HG03159 (cell line): ENCODE measurements around the gene ZNF613.
"Not testable (repeated sequence)": the region's sequence is repeated elsewhere in the genome, so short reads cannot be mapped to it uniquely, and the experiment has no call there.

Source experiments
- ATAC-seq: cut with Tn5 transposase; IDR thresholded peaks from one replicate; pipeline ENCODE4 v1.9.1; 2021; ENCODE audit warnings: mild to moderate bottlenecking, moderate library complexity; ENCODE audit not compliant: unreplicated experiment

ZNF613 gene

DNA sequence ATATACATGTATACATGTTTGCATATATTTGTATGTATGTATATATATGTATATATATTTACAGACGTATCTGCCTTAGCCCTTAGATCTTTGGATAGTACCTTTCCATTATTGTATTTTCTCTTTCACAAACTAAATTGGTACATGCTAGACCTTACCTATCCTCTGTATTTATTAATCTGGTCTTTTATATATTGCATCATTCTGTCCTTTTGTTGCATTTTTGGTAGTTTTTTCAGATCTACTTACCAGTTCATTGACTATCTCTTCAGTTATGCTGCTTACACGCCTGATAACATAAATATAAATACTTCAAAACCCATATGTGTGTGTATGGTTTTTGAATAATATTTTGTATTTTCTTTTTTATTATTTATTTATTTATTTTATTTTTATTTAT, 11.7 kb downstream of the ZNF613 start:
- ATAC-seq, result no peak

DNA sequence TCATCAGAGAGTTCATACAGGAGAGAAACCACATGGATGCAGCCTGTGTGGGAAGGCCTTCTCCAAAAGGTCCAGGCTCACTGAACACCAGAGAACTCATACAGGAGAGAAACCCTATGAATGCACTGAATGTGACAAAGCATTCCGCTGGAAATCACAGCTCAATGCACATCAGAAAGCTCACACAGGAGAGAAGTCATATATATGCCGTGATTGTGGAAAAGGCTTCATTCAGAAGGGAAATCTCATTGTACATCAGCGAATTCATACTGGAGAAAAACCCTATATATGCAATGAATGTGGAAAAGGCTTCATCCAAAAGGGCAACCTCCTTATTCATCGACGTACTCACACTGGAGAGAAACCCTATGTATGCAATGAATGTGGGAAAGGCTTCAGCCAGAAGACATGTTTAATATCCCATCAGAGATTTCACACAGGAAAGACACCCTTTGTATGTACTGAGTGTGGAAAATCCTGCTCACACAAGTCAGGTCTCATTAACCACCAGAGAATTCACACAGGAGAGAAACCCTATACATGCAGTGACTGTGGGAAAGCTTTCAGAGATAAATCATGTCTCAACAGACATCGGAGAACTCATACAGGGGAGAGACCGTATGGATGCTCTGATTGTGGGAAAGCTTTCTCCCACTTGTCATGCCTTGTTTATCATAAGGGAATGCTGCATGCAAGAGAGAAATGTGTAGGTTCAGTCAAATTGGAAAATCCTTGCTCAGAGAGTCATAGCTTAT, 17.7 kb downstream of the ZNF613 start:
- no peak for ATAC-seq

DNA sequence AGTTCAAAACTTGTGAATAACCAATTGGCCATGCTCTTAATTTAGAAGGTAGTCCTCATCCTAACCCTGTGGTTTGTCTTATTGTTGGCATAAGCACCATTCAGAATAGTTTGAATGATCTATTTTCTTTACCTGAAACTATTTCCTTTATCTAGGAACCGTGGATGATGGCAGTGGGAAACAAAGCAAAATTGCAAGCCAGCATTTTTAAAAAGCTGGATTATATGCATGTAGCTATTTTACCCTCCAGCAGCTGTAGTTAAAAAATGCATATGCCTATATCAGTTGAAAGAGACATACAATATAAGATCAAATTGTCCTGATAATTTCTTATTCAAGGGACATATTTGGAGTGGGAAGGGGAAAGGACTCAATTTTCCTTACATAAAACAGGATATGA, 19.3 kb downstream of the ZNF613 start:
- ATAC-seq, result no peak

DNA sequence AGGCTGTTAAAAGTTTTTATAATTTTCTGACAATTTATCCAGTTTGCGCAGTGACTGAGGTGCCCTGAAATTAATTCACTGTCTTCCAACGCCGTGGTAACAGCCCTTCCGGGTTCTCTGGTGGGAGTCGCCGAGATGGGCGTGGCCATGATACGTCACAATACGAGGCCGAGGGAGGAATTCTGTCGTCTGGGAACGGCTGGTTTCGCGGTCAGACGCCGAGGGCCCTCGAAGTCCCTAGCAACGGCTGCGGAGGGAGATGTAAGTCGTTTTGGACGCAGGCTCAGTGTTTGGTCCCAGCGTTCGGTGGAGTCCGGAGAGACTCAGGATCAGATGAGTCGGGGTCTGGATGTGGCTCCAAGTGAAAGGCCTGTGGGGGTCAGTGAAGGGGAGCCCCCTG, 21.7 kb downstream of the ZNF613 start:
- ATAC-seq, result no peak

DNA sequence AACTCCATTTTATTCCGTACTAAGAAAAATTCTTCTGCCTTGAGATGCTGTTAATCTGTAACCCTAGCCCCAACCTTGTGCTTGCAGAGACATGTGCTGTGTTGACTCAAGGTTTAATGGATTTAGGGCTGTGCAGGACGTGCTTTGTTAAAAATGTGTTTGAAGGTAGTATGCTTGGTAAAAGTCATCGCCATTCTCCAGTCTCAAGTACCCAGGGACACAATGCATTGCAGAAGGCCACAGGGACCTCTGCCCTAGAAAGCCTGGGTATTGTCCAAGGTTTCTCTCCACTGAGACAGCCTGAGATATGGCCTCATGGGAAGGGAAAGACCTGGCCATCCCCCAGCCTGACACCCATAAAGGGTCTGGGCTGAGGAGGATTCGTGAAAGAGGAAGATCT, 30.6 kb downstream of the ZNF613 start:
- not testable (repeated sequence) for ATAC-seq

DNA sequence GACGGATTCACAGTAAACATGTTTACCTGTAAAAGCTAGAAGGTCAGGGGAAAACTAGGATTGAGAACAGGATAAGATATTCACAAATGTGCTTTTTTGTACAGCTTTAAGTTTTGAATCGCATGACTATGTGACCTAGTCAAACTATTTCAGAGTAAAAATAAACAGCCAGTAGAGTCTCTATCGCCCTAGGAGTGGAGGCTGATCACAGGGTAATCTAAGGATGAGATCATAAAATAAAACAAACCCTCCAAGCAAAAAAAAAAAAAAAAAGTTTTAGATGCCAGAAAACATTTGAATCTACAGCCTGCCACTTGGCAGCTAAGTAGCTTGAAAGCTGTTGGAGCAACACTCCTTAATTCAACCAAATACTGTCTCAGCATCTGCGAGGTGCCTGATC, 32.5 kb downstream of the ZNF613 start:
- ATAC-seq, result no peak

DNA sequence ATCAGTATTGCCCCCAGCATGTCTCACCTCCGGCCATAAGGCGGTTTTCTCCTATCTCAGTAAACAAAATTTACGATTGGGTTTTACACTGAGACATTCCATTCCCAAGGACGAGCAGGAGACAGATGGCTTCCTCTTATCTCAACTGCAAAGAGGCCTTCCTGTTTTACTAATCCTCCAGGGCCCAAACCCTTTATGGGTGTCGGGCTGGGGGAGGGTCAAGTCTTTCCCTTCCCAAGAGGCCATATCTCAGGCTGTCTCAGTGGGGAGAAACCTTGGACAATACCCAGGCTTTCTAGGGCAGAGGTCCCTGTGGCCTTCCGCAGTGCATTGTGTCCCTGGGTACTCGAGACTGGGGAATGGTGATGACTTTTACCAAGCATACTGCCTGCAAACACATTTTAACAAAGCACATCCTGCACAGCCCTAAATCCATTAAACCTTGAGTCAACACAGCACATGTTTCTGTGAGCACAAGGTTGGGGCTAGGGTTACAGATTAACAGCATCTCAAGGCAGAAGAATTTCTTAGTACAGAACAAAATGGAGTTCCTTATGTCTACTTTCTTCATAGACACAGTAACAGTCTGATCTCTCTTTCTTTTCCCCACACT, 33.5 kb downstream of the ZNF613 start:
- not testable (repeated sequence) for ATAC-seq

DNA sequence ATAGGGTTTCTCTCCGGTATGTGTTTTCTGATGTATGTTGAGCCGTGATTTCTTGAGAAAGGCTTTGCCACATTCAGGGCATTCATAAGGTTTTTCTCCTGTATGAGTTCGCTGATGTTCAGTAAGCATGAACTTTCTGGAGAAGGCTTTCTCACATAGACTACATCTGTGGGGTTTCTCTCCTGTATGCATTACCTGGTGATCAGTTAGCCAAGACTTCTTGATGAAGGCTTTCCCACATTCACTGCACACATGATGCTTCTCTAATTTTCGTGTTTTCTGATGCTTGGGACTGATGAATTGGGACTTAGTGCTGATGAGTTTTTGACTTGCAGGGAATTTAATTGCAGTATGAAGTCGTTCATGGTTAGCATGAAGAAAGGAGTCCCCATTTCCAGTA, 38.3 kb downstream of the ZNF613 start:
- ATAC-seq, result no peak

DNA sequence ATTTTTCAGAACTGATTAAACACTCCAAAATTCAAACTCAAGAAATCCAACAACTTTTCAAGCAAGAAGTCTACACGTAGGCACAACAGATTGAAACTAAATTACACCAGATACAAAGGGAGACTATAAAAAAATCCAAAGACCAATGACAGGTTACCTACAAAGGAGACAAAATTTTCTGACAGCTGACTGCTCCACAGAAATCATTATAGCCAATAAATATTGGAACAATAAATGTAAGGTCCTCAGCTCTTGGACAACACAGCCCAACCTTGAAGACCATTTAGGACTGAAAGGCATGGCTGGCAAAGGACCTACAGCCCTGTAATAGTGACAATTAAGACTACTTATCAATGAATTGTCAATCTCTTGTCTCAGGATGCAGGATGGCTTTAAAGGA, 43.4 kb downstream of the ZNF613 start:
- no peak for ATAC-seq

DNA sequence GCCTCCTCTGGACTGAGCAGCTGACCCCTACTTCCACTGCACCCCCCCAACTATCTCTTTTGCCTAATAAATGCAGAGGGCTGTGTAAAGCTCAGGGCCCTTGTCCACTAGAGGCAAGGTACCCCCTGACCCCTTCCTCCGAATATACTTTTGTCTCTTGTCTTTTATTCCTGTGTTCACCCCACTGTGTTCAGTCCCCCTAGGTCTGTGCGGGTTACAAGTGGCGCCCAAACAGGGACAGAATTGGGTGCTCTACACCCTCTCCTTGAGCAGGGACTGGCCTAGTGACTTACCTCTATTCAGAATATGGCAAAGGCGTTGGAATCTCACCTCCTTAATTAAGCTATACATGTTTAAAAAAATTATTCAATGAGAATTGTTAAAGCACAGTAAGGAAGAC, 44.4 kb downstream of the ZNF613 start:
- ATAC-seq, result no peak

DNA sequence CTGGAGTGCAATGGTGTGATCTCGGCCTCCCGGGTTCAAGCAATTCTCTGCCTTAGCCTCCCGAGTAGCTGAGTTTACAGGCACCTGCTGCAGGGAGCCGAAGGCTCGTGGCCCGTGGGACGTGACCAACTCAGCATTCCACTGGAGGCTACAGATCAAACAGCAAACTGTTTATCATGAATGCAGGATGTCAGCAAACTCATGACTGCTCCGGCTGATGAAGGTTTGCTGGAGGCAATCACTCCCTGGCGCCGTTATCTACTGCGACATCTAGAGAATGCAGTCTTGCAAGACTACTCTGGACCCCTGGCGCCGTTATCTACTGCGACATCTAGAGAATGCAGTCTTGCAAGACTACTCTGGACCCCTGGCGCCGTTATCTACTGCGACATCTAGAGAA, 48.5 kb downstream of the ZNF613 start:
- not testable (repeated sequence) for ATAC-seq

DNA sequence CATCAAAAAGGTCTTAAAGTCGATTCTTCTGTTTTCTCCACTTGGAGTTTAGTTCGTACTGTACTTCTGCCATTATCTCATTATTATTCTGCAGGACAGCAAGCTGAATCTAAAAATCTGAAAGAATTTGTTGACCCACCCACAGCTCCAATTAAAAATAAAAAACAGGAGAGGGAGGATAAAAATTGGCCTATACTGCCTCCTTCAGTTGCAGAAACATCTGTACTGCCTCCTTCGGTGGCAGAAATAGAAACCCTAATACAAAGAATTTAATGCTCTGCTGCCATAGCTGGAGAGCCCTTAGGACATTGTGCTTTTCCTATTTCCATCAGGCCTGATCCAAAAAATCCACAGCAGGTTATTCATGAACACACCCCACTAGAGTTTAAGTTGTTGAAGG, 49.6 kb downstream of the ZNF613 start:
- no peak for ATAC-seq

DNA sequence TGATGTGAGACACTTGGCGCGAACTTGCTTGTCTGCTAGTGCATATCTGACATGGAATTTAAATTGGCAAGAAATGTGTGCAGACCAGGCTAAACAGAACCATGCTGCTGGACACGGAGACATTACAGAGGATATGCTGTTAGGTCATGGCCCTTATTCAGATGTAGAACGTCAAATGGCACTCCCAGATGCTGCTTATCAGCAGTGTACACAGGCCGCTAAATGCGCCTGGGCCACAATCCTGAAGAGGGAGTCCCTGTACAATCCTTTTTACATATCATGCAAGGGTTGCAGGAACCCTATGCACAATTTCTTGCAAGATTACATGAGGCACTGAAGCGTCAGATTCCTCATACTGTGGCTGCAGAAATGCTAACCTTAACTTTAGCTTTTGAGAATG, 50.1 kb downstream of the ZNF613 start:
- no peak for ATAC-seq

DNA sequence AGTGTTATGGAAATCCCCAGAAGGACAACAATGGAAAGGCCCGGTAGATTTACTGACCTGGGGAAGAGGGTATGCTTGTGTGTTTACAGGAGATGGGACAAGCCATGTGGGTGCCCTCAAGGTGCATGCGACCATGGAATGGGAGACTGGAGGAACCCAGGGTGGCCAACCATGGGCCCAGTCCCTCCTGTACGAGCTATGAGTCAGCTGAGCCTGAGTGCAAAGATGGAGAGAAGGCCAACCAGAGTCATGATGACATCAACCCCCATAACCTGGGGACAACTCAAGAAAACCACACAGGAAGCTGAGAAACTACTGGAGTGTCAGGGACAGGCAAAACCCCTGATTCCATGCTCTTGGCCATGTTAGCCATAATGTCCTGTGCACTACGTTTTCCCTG, 51.6 kb downstream of the ZNF613 start:
- no peak for ATAC-seq

DNA sequence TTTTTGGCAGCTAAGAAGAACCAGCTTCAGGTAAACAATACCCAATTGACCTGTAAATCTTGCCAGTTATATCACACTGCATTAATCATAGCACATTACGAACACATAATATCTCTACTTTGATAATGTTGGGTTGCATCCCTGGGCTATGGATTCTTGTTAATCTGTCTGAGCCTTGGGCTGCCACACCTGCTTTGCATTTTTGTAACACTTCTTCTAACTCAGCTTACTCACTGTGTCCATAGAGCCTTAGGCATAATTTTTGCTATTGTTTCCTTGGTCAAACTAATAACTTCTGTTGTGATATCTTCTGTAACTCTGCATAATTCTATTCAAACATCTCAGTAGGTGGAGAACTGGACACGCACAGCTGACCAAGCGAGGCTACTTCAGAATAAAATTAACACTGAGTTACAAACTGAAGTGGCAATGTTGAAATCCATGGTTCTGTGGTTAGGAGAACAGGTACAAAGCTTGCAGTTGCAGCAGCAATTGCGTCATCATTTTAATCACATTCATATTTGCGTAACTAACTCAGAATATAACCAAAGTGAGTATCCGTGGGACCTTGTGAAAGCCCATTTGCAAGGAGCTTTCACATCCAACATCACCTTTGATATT, 53.0 kb downstream of the ZNF613 start:
- ATAC-seq, result no peak

DNA sequence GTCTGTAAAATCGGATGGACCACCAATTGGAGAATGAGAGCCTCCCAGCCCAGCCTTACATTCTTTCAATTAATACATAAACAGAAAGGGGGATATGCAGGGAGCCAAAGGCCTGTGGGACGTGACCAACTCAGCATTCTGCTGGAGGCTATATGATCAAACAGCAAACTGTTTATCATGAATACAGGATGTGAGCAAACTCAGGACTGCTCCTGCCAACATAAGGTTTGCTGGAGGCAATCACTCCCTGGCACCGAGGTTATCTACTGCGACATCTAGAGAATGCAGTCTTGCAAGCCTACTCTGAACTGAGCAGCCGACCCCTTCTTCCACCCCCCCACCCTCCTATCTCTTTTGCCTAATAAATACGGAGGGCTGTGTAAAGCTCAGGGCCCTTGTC, 53.7 kb downstream of the ZNF613 start:
- ATAC-seq, result not testable (repeated sequence)

DNA sequence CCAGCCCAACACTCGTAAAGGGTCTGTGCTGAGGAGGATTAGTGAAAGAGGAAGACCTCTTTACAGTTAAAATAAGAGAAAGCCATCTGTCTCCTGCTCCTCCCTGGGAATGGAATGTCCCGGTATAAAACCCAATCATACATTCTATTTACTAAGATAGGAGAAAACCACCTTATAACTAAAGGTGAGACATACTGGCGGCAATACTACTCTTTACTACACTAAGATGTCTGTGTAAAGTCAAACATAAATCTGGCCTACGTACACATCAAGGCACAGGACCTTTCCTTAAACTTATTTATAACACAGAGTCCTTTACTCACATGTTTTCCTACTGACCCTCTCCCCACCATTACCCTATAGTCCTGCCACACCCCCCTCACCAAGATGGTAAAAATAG, 56.1 kb downstream of the ZNF613 start:
- ATAC-seq, result no peak

DNA sequence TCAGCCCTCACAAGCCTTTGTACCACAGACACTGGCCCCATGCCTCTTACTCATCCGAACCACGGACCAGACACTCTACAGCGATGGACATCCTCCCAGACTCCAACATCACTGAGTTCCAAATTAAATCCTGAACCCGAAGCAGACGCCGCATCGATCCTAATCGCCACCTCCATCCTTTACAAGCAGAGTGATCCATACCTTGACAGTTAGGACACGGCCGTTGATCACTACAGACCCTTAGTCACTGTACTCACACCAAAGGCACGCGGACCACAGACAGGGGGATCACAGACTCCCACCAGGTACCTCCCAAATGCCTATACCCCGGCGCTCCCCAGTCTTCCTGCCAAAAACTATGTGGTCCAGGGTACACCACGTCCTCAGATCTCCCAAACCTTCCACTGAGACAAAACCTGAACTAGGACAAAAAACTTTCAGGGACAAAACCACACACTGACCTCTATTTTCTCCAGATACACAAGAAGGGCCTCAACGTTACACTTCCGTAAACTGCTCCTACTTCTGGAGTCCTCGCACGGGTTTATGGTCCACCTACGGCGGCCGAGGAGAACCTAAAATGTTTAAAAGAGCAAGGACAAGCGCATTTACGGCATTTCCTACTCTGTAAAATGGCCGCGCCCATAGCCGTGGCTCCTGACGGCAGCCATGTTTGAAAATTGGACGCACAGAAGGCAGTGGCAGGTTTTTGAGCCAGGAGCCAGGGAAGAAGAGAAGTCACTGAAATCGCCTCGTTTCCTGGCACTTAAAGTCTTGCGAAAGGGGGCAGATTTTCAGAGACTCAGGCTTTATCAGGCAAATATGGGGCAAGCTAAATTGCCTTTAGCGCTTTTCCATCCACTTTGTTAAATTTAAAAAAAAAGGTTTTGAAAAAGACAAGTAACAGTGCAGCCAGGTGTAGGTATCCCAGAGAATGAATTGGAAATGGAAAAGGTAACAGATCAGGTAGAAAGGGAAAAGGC, 59.3 kb downstream of the ZNF613 start, which contains the start of gene ZNF350:
Gene ZNF350, minus strand, starts transcription at position 532 of the 983 bp plus-strand sequence. CDS start 12,480 bp downstream, outside the sequence.
- peak; percentile 94 for ATAC-seq

DNA sequence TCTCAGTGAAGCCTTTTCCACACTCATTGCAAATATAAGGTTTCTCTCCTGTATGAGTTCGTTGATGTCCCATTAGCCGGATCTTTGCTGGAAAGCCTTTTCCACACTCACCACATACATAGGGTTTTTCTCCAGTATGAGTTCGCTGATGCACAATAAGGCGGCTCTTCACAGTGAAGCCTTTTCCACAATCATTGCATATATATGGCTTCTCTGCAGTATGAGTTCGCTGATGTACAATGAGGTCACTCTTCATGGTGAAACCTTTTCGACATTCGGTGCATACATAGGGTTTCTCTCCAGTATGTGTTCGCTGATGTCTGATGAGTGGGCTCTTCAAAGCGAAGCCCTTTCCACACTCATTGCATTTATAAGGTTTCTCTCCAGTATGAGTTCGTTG, 66.2 kb downstream of the ZNF613 start:
- no peak for ATAC-seq

DNA sequence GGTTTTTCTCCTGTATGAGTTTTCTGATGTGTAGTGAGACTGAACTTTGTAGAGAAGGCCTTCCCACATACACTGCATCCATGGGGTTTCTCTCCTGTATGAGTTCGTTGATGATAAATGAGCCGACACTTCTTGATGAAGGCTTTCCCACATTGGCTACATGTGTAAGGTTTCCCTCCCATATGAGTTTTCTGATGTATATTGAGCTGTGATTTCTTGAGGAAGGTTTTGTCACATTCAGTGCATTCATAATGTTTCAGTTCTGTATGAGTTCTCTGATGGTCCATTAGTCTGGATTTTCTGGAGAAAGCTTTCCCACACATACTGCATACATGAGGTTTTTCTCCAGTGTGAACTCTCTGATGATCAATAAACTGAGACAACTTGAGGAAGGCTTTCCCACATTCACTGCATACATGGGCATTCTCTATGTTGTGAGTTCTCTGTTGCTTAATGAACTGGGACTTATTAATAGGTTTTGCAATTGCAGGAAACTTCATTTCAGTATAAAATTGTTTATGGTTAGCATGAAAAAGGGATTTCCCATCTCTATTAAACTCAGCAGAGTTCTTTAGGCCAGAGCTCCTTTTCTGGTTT, 66.9 kb downstream of the ZNF613 start:
- no peak for ATAC-seq
